ENCODE results near the gene CERS6. TPM values are rescaled to one million over a fixed set of nuclear protein-coding genes. Genes with fewer than 3 reads are reported as not detected.
"Not testable (repeated sequence)": the region's sequence is repeated elsewhere in the genome, so short reads cannot be mapped to it uniquely, and the experiment has no call there.

The CERS6 gene
- total RNA-seq, 1 donor from 2014 or later, result 23.9 TPM

GRCh38 chr2:168752361-168752760 lies 296.3 kb downstream of the CERS6 start:
- intact Hi-C loops (cut with micrococcal nuclease), result no loop called here

- intact Hi-C loops (cut with micrococcal nuclease), result no loop called here
These were observed 297.8 kb downstream of the CERS6 start for GRCh38 chr2:168753765-168754329.

GRCh38 chr2:168757223-168757622 lies 301.2 kb downstream of the CERS6 start:
- intact Hi-C loops (cut with micrococcal nuclease), result no loop called here

GRCh38 chr2:168758970-168759820 lies 303.1 kb downstream of the CERS6 start:
- intact Hi-C loops (cut with micrococcal nuclease), result loop anchor here (1.0 to 2.0 kb wide), 7 partner anchors 8 to 622 kb away; partner anchors contain the start of gene CERS6

- intact Hi-C loops (cut with micrococcal nuclease), result no loop called here
These were observed 309.3 kb downstream of the CERS6 start for GRCh38 chr2:168765401-168765800.

GRCh38 chr2:168766600-168766999 lies 310.5 kb downstream of the CERS6 start:
- intact Hi-C loops (cut with micrococcal nuclease), result no loop called here

GRCh38 chr2:168767258-168767657 lies 311.2 kb downstream of the CERS6 start:
- intact Hi-C loops (cut with micrococcal nuclease), result no loop called here

GRCh38 chr2:168768357-168768756 lies 312.3 kb downstream of the CERS6 start:
- intact Hi-C loops (cut with micrococcal nuclease), result not testable (repeated sequence)

- intact Hi-C loops (cut with micrococcal nuclease), result no loop called here
These were observed 314.7 kb downstream of the CERS6 start for GRCh38 chr2:168770796-168771195.

- intact Hi-C loops (cut with micrococcal nuclease), result loop anchor here (1.0 kb wide), 1 partner anchor 148 kb away; no protein-coding TSS in a partner anchor
These were observed 316.6 kb downstream of the CERS6 start for GRCh38 chr2:168772704-168773103.

- intact Hi-C loops (cut with micrococcal nuclease), result loop anchor here (1.0 kb wide), 1 partner anchor 147 kb away; no protein-coding TSS in a partner anchor
These were observed 317.1 kb downstream of the CERS6 start for GRCh38 chr2:168773128-168773527.

GRCh38 chr2:168773719-168774521 lies 317.8 kb downstream of the CERS6 start:
- intact Hi-C loops (cut with micrococcal nuclease), result loop anchor here (1.0 kb wide), 1 partner anchor 146 kb away; no protein-coding TSS in a partner anchor

GRCh38 chr2:168775837-168776236 lies 319.8 kb downstream of the CERS6 start:
- intact Hi-C loops (cut with micrococcal nuclease), result no loop called here

- intact Hi-C loops (cut with micrococcal nuclease), result no loop called here
These were observed 324.6 kb downstream of the CERS6 start for GRCh38 chr2:168780669-168781071.

GRCh38 chr2:168781191-168781817 lies 325.2 kb downstream of the CERS6 start:
- intact Hi-C loops (cut with micrococcal nuclease), result no loop called here

GRCh38 chr2:168782271-168782670 lies 326.2 kb downstream of the CERS6 start:
- intact Hi-C loops (cut with micrococcal nuclease), result no loop called here

- intact Hi-C loops (cut with micrococcal nuclease), result no loop called here
These were observed 328.9 kb downstream of the CERS6 start for GRCh38 chr2:168784993-168785392.

- intact Hi-C loops (cut with micrococcal nuclease), result no loop called here
These were observed 331.2 kb downstream of the CERS6 start for GRCh38 chr2:168787098-168787781.

- intact Hi-C loops (cut with micrococcal nuclease), result no loop called here
These were observed 331.8 kb downstream of the CERS6 start for GRCh38 chr2:168787782-168788376.

- intact Hi-C loops (cut with micrococcal nuclease), result no loop called here
These were observed 333.7 kb downstream of the CERS6 start for GRCh38 chr2:168789776-168790175.

Measured in T-helper 1 cell treated with Interleukin-12 subunit alpha and Interleukin-12 subunit beta and Interleukin-4 antibody, amounts not matched to agents 30 ng/mL and 1 ng/mL, for 36 hours (primary cell).